HepG2 (cell line): Measurements from ENCODE around the gene SFTPB. TPM values are rescaled to one million over a fixed set of nuclear protein-coding genes. Genes with fewer than 3 reads are reported as not detected.
"Not testable (repeated sequence)": the region's sequence is repeated elsewhere in the genome, so short reads cannot be mapped to it uniquely, and the experiment has no call there.

Experiments used
- ATAC-seq: fragments of 200-7000 bp; cut with Tn5 transposase; 3 replicates; pipeline ENCODE4 v1.9.1; 2020; ENCODE audit warnings: mild to moderate bottlenecking, moderate library complexity
- BruUV-seq: library from RNA; stranded (reverse); fragments of 400-500 nt; replicated peaks from 2 replicates; lab custom pipeline; 2021; lab: Mats Ljungman, UMichigan
- CTCF ChIA-PET: fragments of 300-600 bp; formaldehyde crosslinking; extraction: SDS; loops from one replicate; lab custom pipeline; 2021; ENCODE audit warnings: low total read pairs, inconsistent platforms, low intra/inter-chr PET ratio; lab: Yijun Ruan, JAX
- POLR2A ChIA-PET: fragments of 350-600 bp; sonication (Branson Sonifier 250); formaldehyde crosslinking; loops from one replicate; lab custom pipeline; 2020; ENCODE audit warnings: antibody characterized with exemption, inconsistent platforms; lab: Yijun Ruan, JAX
- DNase-seq: peaks from one replicate; pipeline ENCODE4 v3.0.0-alpha.2; 2015; ENCODE audit warnings: low spot score
- FAIRE-seq: peaks from 3 replicates; lab custom pipeline; 2011; peaks lifted over from hg19 to GRCh38; lab: Jason Lieb, UNC
- H2AFZ ChIP-seq: one replicate; pipeline ENCODE4 v1.6.1; 2011; ENCODE audit warnings: low read length, inconsistent platforms
- H3K27ac ChIP-seq: fragments of 300-600 bp; 3 replicates; pipeline ENCODE4 v1.8.0; 2011; ENCODE audit warnings: mixed run types, mild to moderate bottlenecking, mixed read lengths, low read length, inconsistent platforms; ENCODE audit not compliant: insufficient read depth; ENCODE audit errors: extremely low read length
- H3K27me3 ChIP-seq, 2 experiments: fragments of 200-600 bp in 1 of 2; 2 replicates in 1 of 2; 3 replicates in 1 of 2; pipeline versions ENCODE4 v1.6.0 to v1.8.0; 2011; ENCODE audit warnings: low read length in 2 of 2, mild to moderate bottlenecking in 2 of 2, moderate library complexity in 2 of 2, inconsistent platforms in 1 of 2; ENCODE audit not compliant: insufficient read depth in 2 of 2, control insufficient read depth in 1 of 2
- H3K36me3 ChIP-seq, 2 experiments: fragments of 200-600 bp in 1 of 2; replicated peaks in 1 of 2; 2 replicates in 1 of 2; 3 replicates in 1 of 2; pipeline versions ENCODE4 v1.5.1 to v1.8.0; 2011; ENCODE audit warnings: low read length in 2 of 2, inconsistent platforms in 1 of 2; ENCODE audit not compliant: insufficient read depth in 2 of 2, control insufficient read depth in 1 of 2
- H3K4me1 ChIP-seq: 2 replicates; pipeline ENCODE4 v1.5.1; 2012; ENCODE audit warnings: low read length, inconsistent platforms; ENCODE audit not compliant: insufficient read depth
- H3K4me2 ChIP-seq: 2 replicates; pipeline ENCODE4 v1.6.0; 2011; ENCODE audit warnings: low read depth, low read length, inconsistent platforms
- H3K4me3 ChIP-seq, 3 experiments: fragments of 200-600 bp in 1 of 3; sonication (generic), shearing (Covaris generic) in 1 of 3; replicated peaks in 1 of 3; 2 replicates each; pipeline ENCODE4 v1.5.1; 2011 to 2016; ENCODE audit warnings: low read length in 3 of 3, inconsistent platforms in 2 of 3, low read depth in 2 of 3, mild to moderate bottlenecking in 2 of 3, control low read depth in 1 of 3, mixed read lengths in 1 of 3; ENCODE audit not compliant: insufficient read depth in 1 of 3
- H3K79me2 ChIP-seq: one replicate; pipeline ENCODE4 v1.6.1; 2011; ENCODE audit warnings: low read length, inconsistent platforms; ENCODE audit not compliant: insufficient read depth
- H3K9ac ChIP-seq: 2 replicates; pipeline ENCODE4 v1.6.0; 2011; ENCODE audit warnings: mild to moderate bottlenecking, low read depth, low read length, inconsistent platforms; ENCODE audit not compliant: insufficient read depth
- H3K9me3 ChIP-seq: 2 replicates; pipeline ENCODE4 v1.5.1; 2012; ENCODE audit warnings: mild to moderate bottlenecking, low read length
- H4K20me1 ChIP-seq: 2 replicates; pipeline ENCODE4 v1.6.0; 2011; ENCODE audit warnings: inconsistent platforms, mild to moderate bottlenecking, low read length, moderate library complexity; ENCODE audit not compliant: insufficient read depth
- ISX ChIP-seq: sonication (generic); formaldehyde crosslinking; conservative IDR thresholded peaks from 2 replicates; pipeline ENCODE4 v1.5.0; 2020; ENCODE audit warnings: missing genetic modification reagents
- RFXANK ChIP-seq: IDR thresholded peaks from 2 replicates; pipeline ENCODE4 v1.6.1; 2016
- SMC3 ChIP-seq: IDR thresholded peaks from 2 replicates; pipeline ENCODE4 v1.6.1; 2011; ENCODE audit warnings: low read length, improper control_type of control experiment
- YEATS2 ChIP-seq: sonication (generic); formaldehyde crosslinking; IDR thresholded peaks from 2 replicates; pipeline ENCODE4 v1.4.0; 2020; ENCODE audit warnings: missing genetic modification reagents, borderline replicate concordance
- ZNF121 ChIP-seq: sonication (generic); formaldehyde crosslinking; IDR thresholded peaks from 2 replicates; pipeline ENCODE4 v1.5.0; 2020; ENCODE audit warnings: mild to moderate bottlenecking, missing genetic modification reagents
- ZNF296 ChIP-seq: sonication (generic); formaldehyde crosslinking; conservative IDR thresholded peaks from 2 replicates; pipeline ENCODE4 v1.5.0; 2020; ENCODE audit warnings: mild to moderate bottlenecking, missing genetic modification reagents
- ZNF7 ChIP-seq: IDR thresholded peaks from 2 replicates; pipeline ENCODE4 v1.6.1; 2016; ENCODE audit warnings: missing biosample characterization, missing genetic modification reagents
- ZNF841 ChIP-seq: sonication (generic); formaldehyde crosslinking; IDR thresholded peaks from 2 replicates; pipeline ENCODE4 v1.8.1; 2023; ENCODE audit warnings: missing genetic modification reagents, borderline replicate concordance
- WGBS: methylation state at CpG from one replicate; pipeline ENCODE4 v1.1.6; 2017; ENCODE audit warnings: low lambda C conversion rate; 5-methylcytosine and 5-hydroxymethylcytosine counted together
- in situ Hi-C: cut with HindIII; loops from 2 replicates; pipeline ENCODE4 v1.10.0; 2017; ENCODE audit warnings: low pct_unique_long_range_greater_than_20kb; ENCODE audit not compliant: extremely low pct_ligation_motif_present
- intact Hi-C: fragments of 100-400 bp; cut with micrococcal nuclease; formaldehyde crosslinking; loops from one replicate; pipeline ENCODE4 v1.10.0; 2022; ENCODE audit not compliant: unreplicated experiment
- polyA plus RNA-seq, 8 experiments: library from polyadenylated mRNA; depleted of rRNA in 3 of 8; stranded (reverse) in 7 of 8; unstranded in 1 of 8; fragments of >200 nt; fragmentation: Illumina TruSeq in 4 of 8; extraction: Trizol in 4 of 8; gene quantifications; 2 replicates each; pipeline versions ENCODE4 v1.2.1 to v1.2.3, GENCODE V29; 2011 to 2016; ENCODE audit warnings: low read depth in 4 of 8, missing spikeins in 1 of 8, mixed read lengths in 1 of 8; ENCODE audit not compliant: insufficient read depth in 1 of 8
- total RNA-seq, 5 experiments: library from RNA; depleted of rRNA; stranded (reverse); fragments of >200 nt; fragmentation: Illumina TruSeq; extraction: Trizol; gene quantifications; 2 replicates each; pipeline ENCODE4 v1.2.3, GENCODE V29; 2016; ENCODE audit warnings: low read depth in 1 of 5
- TF ChIP-seq, protein P1 (sequence below): sonication (generic); formaldehyde crosslinking; IDR thresholded peaks from 2 replicates; pipeline ENCODE4 v1.9.0; 2022; ENCODE audit warnings: missing genetic modification reagents, mild to moderate bottlenecking, borderline replicate concordance
- TF ChIP-seq, protein P2 (sequence below): sonication (generic); formaldehyde crosslinking; IDR thresholded peaks from 2 replicates; pipeline ENCODE4 v1.5.1; 2020; ENCODE audit warnings: mild to moderate bottlenecking, missing genetic modification reagents, moderate library complexity
- TF ChIP-seq, protein P3 (sequence below): sonication (generic); formaldehyde crosslinking; IDR thresholded peaks from 2 replicates; pipeline ENCODE4 v1.5.0; 2020; ENCODE audit warnings: mild to moderate bottlenecking, missing genetic modification reagents

The SFTPB gene
- total and polyA plus RNA-seq, 2 of the 13 experiments (the other 11 are each of a cell fraction or from before 2014, with no cell fraction given), result not detected

DNA sequence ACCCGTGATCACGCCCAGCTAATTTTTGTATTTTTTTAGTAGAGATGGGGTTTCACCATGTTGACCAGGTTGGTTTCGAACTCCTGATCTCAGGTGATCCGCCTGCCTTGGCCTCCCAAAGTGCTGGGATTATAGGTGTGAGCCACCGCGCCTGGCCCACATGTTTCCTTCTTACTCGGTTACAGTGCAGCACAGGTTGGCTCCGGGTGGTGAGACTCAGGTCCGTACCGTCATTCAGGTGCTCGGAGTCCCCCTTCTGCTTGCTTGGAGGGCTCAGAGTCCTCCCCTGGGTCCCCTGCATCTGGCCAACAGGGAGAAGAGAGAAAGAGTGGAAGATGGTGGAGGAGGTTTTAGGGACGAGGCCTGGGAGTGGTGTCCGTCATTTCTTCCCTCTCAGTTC, 2.4 kb upstream of the SFTPB start:
- H3K27ac ChIP-seq, in situ Hi-C loops, H3K9ac ChIP-seq, FAIRE-seq, H3K4me2 ChIP-seq, ATAC-seq, H3K79me2 ChIP-seq, H3K4me3 ChIP-seq, BruUV-seq, intact Hi-C loops, H2AFZ ChIP-seq, DNase-seq, H3K9me3 ChIP-seq, H3K36me3 ChIP-seq, CTCF ChIA-PET, POLR2A ChIA-PET, H4K20me1 ChIP-seq: not testable (repeated sequence)
- H3K4me1 ChIP-seq, result peaks cover 11% of the 10 kb centered on the region; the same call in 1 of the 2 replicates
- peaks cover 0 to 47% of the 10 kb centered on the region in 2 experiments; a peak in 2 of 5 replicates for H3K27me3 ChIP-seq
- 46% methylated on average over 13 of the region's 13 CpGs for WGBS

DNA sequence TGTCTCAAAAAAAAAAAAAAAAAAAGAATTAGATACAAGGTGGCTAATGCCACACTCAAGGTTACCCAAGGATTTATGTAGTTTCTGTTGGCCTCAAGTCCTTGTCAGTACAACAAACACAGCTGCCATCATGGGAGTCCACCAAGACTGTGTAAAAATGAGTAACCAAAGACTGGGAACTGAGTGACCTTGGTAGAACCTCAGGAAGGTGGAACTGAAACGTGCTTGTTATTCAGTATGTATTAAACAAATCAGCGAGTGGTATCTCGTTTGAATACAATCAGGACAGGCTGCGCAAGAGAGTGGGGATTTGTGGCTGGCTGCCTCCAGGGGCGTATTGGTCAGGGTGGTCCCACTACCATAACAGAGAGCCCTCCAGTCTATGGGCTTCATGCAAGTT, 1.6 kb upstream of the SFTPB start:
- CTCF ChIA-PET, result no interaction called here
- DNase-seq (no peak), FAIRE-seq (peak; percentile 51), ATAC-seq (no peak)
- intact Hi-C loops, result no loop called here
- no peak overlapping the region for H2AFZ ChIP-seq
- in situ Hi-C loops, result no loop called here
- BruUV-seq, result no TSS peak
- no peaks in the 10 kb centered on the region for H3K36me3 ChIP-seq
- H3K4me2 ChIP-seq, result no peak overlapping the region
- H3K9me3 ChIP-seq, result no peaks in the 10 kb centered on the region
- POLR2A ChIA-PET, result no interaction called here
- H3K27me3 ChIP-seq, result peaks cover 0 to 52% of the 10 kb centered on the region in 2 experiments; a peak in 3 of 5 replicates
- H3K27ac ChIP-seq, result no peak overlapping the region
- no peak overlapping the region for H3K9ac ChIP-seq
- H3K79me2 ChIP-seq, result no peaks in the 10 kb centered on the region
- H3K4me1 ChIP-seq, result peaks cover 20% of the 10 kb centered on the region
- no peaks in the 10 kb centered on the region for H4K20me1 ChIP-seq
- 59% methylated on average over 5 of the region's 5 CpGs for WGBS
- no peak overlapping the region for H3K4me3 ChIP-seq
- TF ChIP-seq ZNF841 (CRISPR knock-in tag) (no peak), YEATS2 (CRISPR knock-in tag) (no peak), SMC3 (no peak), RFXANK (CRISPR knock-in tag) (no peak), ZNF296 (CRISPR knock-in tag) (no peak), ZNF7 (CRISPR knock-in tag) (no peak), ZNF121 (no peak), ISX (CRISPR knock-in tag) (no peak)
- TF ChIP-seq, protein P1, sequence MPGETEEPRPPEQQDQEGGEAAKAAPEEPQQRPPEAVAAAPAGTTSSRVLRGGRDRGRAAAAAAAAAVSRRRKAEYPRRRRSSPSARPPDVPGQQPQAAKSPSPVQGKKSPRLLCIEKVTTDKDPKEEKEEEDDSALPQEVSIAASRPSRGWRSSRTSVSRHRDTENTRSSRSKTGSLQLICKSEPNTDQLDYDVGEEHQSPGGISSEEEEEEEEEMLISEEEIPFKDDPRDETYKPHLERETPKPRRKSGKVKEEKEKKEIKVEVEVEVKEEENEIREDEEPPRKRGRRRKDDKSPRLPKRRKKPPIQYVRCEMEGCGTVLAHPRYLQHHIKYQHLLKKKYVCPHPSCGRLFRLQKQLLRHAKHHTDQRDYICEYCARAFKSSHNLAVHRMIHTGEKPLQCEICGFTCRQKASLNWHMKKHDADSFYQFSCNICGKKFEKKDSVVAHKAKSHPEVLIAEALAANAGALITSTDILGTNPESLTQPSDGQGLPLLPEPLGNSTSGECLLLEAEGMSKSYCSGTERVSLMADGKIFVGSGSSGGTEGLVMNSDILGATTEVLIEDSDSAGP (CRISPR knock-in tag), result no peak
- TF ChIP-seq, protein P2, sequence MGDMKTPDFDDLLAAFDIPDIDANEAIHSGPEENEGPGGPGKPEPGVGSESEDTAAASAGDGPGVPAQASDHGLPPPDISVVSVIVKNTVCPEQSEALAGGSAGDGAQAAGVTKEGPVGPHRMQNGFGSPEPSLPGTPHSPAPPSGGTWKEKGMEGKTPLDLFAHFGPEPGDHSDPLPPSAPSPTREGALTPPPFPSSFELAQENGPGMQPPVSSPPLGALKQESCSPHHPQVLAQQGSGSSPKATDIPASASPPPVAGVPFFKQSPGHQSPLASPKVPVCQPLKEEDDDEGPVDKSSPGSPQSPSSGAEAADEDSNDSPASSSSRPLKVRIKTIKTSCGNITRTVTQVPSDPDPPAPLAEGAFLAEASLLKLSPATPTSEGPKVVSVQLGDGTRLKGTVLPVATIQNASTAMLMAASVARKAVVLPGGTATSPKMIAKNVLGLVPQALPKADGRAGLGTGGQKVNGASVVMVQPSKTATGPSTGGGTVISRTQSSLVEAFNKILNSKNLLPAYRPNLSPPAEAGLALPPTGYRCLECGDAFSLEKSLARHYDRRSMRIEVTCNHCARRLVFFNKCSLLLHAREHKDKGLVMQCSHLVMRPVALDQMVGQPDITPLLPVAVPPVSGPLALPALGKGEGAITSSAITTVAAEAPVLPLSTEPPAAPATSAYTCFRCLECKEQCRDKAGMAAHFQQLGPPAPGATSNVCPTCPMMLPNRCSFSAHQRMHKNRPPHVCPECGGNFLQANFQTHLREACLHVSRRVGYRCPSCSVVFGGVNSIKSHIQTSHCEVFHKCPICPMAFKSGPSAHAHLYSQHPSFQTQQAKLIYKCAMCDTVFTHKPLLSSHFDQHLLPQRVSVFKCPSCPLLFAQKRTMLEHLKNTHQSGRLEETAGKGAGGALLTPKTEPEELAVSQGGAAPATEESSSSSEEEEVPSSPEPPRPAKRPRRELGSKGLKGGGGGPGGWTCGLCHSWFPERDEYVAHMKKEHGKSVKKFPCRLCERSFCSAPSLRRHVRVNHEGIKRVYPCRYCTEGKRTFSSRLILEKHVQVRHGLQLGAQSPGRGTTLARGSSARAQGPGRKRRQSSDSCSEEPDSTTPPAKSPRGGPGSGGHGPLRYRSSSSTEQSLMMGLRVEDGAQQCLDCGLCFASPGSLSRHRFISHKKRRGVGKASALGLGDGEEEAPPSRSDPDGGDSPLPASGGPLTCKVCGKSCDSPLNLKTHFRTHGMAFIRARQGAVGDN, result no peak
- TF ChIP-seq, protein P3, sequence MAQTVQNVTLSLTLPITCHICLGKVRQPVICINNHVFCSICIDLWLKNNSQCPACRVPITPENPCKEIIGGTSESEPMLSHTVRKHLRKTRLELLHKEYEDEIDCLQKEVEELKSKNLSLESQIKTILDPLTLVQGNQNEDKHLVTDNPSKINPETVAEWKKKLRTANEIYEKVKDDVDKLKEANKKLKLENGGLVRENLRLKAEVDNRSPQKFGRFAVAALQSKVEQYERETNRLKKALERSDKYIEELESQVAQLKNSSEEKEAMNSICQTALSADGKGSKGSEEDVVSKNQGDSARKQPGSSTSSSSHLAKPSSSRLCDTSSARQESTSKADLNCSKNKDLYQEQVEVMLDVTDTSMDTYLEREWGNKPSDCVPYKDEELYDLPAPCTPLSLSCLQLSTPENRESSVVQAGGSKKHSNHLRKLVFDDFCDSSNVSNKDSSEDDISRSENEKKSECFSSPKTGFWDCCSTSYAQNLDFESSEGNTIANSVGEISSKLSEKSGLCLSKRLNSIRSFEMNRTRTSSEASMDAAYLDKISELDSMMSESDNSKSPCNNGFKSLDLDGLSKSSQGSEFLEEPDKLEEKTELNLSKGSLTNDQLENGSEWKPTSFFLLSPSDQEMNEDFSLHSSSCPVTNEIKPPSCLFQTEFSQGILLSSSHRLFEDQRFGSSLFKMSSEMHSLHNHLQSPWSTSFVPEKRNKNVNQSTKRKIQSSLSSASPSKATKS (CRISPR knock-in tag), result no peak
